WTC11 (cell line): Measurements from ENCODE around the gene TNFRSF11A. TPM values are rescaled to one million over a fixed set of nuclear protein-coding genes. Genes with fewer than 3 reads are reported as not detected.

Experiments used
- ATAC-seq: fragments of 200-7000 bp; cut with Tn5 transposase; 2 replicates; pipeline ENCODE4 v1.10.0; 2021; ENCODE audit warnings: mild to moderate bottlenecking, moderate library complexity
- CTCF ChIA-PET: fragments of 300-600 bp; sonication (Branson Sonifier 250); formaldehyde crosslinking; loops from one replicate; lab custom pipeline; 2021; ENCODE audit warnings: antibody characterized with exemption; lab: Charles Lee
- POLR2A ChIA-PET: fragments of 350-600 bp; sonication (Branson Sonifier 250); formaldehyde crosslinking; loops from one replicate; lab custom pipeline; 2021; ENCODE audit warnings: antibody characterized with exemption; lab: Charles Lee
- DNase-seq: peaks from one replicate; pipeline ENCODE4 v3.0.0; 2021; ENCODE audit warnings: low spot score
- H3K27ac Mint-ChIP-seq: 2 replicates; pipeline ENCODE4 v1.8.0; 2021; ENCODE audit warnings: mixed read lengths
- H3K27me3 Mint-ChIP-seq: 2 replicates; pipeline ENCODE4 v1.8.0; 2021; ENCODE audit warnings: low read depth, mild to moderate bottlenecking, moderate library complexity, mixed read lengths
- H3K36me3 Mint-ChIP-seq: 2 replicates; pipeline ENCODE4 v1.8.0; 2021; ENCODE audit warnings: mixed read lengths
- H3K4me1 Mint-ChIP-seq: 2 replicates; pipeline ENCODE4 v1.8.0; 2022; ENCODE audit warnings: mixed read lengths
- H3K4me3 Mint-ChIP-seq: 2 replicates; pipeline ENCODE4 v1.8.0; 2021; ENCODE audit warnings: mild to moderate bottlenecking, moderate library complexity, mixed read lengths
- H3K9me3 Mint-ChIP-seq: 2 replicates; pipeline ENCODE4 v1.8.0; 2021; ENCODE audit warnings: mixed read lengths
- ATF6 ChIP-seq: sonication (generic); formaldehyde crosslinking; IDR thresholded peaks from 2 replicates; pipeline ENCODE4 v1.8.1; 2023; ENCODE audit warnings: mild to moderate bottlenecking, missing genetic modification reagents
- CBFB ChIP-seq: sonication (generic); formaldehyde crosslinking; IDR thresholded peaks from 2 replicates; pipeline ENCODE4 v1.8.1; 2022; ENCODE audit warnings: mild to moderate bottlenecking, low read depth, missing genetic modification reagents
- CDX4 ChIP-seq: fragments of 250-450 bp; sonication (Bioruptor Pico); IDR thresholded peaks from 2 replicates; pipeline ENCODE4 v1.9.0; 2021; ENCODE audit warnings: moderate library complexity, mild to moderate bottlenecking, inconsistent platforms, borderline replicate concordance
- CTCF ChIP-seq: fragments of 200-600 bp; IDR thresholded peaks from 2 replicates; pipeline ENCODE4 v1.8.0; 2022; ENCODE audit warnings: antibody characterized with exemption
- EMX1 ChIP-seq: fragments of 250-450 bp; sonication (Bioruptor Pico); IDR thresholded peaks from 2 replicates; pipeline ENCODE4 v1.8.0; 2021; ENCODE audit warnings: mild to moderate bottlenecking
- FOXP4 ChIP-seq: sonication (generic); formaldehyde crosslinking; IDR thresholded peaks from 2 replicates; pipeline ENCODE4 v1.8.0; 2022; ENCODE audit warnings: mild to moderate bottlenecking, missing genetic modification reagents
- GTF2I ChIP-seq: fragments of 250-450 bp; sonication (Bioruptor Pico); conservative IDR thresholded peaks from 2 replicates; pipeline ENCODE4 v1.4.0; 2021; ENCODE audit warnings: mild to moderate bottlenecking
- MAX ChIP-seq: sonication (generic); formaldehyde crosslinking; IDR thresholded peaks from 2 replicates; pipeline ENCODE4 v1.8.0; 2022; ENCODE audit warnings: mild to moderate bottlenecking, missing genetic modification reagents
- NFATC4 ChIP-seq: fragments of 250-450 bp; sonication (Bioruptor Pico); IDR thresholded peaks from 2 replicates; pipeline ENCODE4 v1.9.0; 2021; ENCODE audit warnings: mild to moderate bottlenecking
- NR3C1 ChIP-seq: sonication (generic); formaldehyde crosslinking; conservative IDR thresholded peaks from 2 replicates; pipeline ENCODE4 v1.8.1; 2023; ENCODE audit warnings: low read depth, mild to moderate bottlenecking, missing genetic modification reagents
- OVOL2 ChIP-seq: fragments of 250-450 bp; sonication (Bioruptor Pico); IDR thresholded peaks from 2 replicates; pipeline ENCODE4 v1.9.0; 2021; ENCODE audit warnings: mild to moderate bottlenecking, borderline replicate concordance
- USF2 ChIP-seq: sonication (generic); formaldehyde crosslinking; IDR thresholded peaks from 2 replicates; pipeline ENCODE4 v1.8.1; 2023; ENCODE audit warnings: mild to moderate bottlenecking, missing genetic modification reagents, moderate library complexity
- ZBTB43 ChIP-seq: sonication (generic); formaldehyde crosslinking; IDR thresholded peaks from 2 replicates; pipeline ENCODE4 v1.8.1; 2023; ENCODE audit warnings: mild to moderate bottlenecking, missing genetic modification reagents
- ZNF671 ChIP-seq: fragments of 250-450 bp; sonication (Bioruptor Pico); IDR thresholded peaks from 2 replicates; pipeline ENCODE4 v1.8.0; 2021; ENCODE audit warnings: mild to moderate bottlenecking
- total RNA-seq: library from RNA; stranded (reverse); gene quantifications from 3 replicates; pipeline ENCODE4 v1.2.3, GENCODE V29; 2021
- TF ChIP-seq, protein P1 (sequence below): sonication (generic); formaldehyde crosslinking; IDR thresholded peaks from 2 replicates; pipeline ENCODE4 v1.8.1; 2022; ENCODE audit warnings: missing genetic modification reagents, borderline replicate concordance
- TF ChIP-seq, protein P2 (sequence below): sonication (generic); formaldehyde crosslinking; IDR thresholded peaks from 2 replicates; pipeline ENCODE4 v1.8.0; 2022; ENCODE audit warnings: mild to moderate bottlenecking, missing genetic modification reagents
- TF ChIP-seq, protein P3 (sequence below): fragments of 250-450 bp; sonication (Bioruptor Pico); IDR thresholded peaks from 2 replicates; pipeline ENCODE4 v1.9.0; 2021; ENCODE audit warnings: mild to moderate bottlenecking

Gene TNFRSF11A
- total RNA-seq, 1 experiment from 2014 or later = 4.9 TPM

DNA sequence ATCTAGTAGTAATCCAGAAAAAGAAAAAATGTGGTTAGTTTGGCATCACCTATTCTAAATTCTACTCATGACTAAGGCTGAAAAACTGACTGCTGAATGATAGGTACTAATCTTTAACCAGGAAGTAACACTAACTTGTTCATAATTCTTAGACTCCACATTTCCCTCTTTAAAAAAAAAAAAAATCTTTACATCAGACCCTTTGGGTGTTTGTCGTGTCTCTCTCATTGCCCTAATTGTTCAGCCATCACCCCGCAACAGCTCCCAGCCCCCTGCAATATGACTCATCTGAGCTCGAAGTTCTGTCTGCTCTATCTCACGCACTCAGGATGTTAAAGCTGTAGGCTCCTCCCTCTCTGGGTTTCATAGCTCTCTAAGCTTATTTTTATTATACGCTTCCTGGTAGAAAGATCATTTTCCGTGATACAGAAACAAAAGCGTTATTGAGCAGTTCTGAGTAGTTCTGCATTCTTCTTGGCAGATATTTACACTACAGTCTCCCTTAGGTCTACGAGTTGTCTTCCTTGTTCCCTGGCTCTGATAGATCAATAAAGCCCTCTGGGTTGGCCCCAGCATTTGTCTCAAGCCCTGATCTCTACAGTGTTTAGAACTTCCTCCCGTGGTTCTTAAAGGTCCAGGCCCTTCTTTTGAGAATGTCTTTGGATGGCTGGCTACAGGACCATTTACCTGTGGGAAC lies 95.6 kb downstream of the TNFRSF11A start:
- CTCF ChIA-PET = interaction anchor here (0.6 to 1.3 kb wide), 3 partner anchors 42 to 130 kb away, joined by 3 to 4 read pairs (median 3); partner anchors contain the start of gene TNFRSF11A
- Mint-ChIP-seq H3K27me3 (peaks cover 2% of the 10 kb centered on the region; the same call in 1 of the 2 replicates), H3K36me3 (no peaks in the 10 kb centered on the region), H3K27ac (no peak overlapping the region), H3K4me3 (no peak overlapping the region), H3K4me1 (peaks cover 10% of the 10 kb centered on the region), H3K9me3 (peaks cover 5% of the 10 kb centered on the region; the same call in 1 of the 2 replicates)
- TF ChIP-seq FOXP4 (CRISPR knock-in tag) (no peak), GTF2I (CRISPR knock-in tag) (no peak), NFATC4 (CRISPR knock-in tag) (no peak), OVOL2 (CRISPR knock-in tag) (no peak), ZBTB43 (CRISPR knock-in tag) (no peak), ZNF671 (CRISPR knock-in tag) (no peak), ATF6 (CRISPR knock-in tag) (no peak)
- TF ChIP-seq, protein P1, sequence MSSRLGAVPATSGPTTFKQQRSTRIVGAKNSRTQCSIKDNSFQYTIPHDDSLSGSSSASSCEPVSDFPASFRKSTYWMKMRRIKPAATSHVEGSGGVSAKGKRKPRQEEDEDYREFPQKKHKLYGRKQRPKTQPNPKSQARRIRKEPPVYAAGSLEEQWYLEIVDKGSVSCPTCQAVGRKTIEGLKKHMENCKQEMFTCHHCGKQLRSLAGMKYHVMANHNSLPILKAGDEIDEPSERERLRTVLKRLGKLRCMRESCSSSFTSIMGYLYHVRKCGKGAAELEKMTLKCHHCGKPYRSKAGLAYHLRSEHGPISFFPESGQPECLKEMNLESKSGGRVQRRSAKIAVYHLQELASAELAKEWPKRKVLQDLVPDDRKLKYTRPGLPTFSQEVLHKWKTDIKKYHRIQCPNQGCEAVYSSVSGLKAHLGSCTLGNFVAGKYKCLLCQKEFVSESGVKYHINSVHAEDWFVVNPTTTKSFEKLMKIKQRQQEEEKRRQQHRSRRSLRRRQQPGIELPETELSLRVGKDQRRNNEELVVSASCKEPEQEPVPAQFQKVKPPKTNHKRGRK (CRISPR knock-in tag) = no peak
- POLR2A ChIA-PET = no interaction called here
- DNase-seq (no peak), ATAC-seq (no peak)

DNA sequence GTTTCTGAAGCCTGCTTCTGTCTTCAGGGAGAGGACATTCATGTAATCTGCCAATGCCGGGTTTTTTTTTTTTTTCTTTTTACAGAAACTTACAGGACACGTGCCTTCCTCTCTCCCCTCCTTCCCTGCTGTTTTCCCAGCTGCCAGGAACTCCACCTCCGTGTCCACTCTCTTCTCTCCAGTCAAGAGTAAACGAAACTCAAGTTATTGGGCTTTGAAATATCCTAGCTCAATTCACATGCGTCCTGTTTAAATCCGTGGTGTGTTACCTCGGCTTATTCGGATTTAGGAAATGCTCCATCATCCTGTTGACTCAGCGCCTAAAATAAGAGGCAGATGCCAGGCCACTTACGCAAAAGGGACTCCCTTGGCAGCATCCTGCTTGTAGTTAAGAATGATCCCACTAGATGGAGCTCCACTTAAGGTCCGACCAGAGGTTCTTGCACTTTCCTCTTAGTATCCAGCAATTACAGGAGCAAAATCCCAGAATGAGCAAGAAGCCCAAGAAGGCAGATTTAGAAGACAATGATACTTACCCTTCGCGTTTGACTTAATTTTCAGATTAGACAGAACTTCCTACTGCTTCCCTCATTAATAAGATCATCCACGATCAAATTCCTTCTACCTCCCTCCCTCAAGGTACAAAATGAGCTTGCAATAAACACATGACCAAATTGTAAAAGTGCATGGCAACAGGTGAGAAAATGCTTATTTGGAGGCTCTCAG lies 100.5 kb downstream of the TNFRSF11A start:
- peak overlapping the region; percentile 72 for H3K4me3 Mint-ChIP-seq
- DNase-seq = peak; percentile 57
- peaks cover 16% of the 10 kb centered on the region for H3K9me3 Mint-ChIP-seq
- ChIA-PET CTCF (interaction anchor here (0.6 to 2.3 kb wide), 37 partner anchors 9 to 639 kb away, joined by 3 to 25 read pairs (median 4); partner anchors contain the start of genes PHLPP1, PIGN, RELCH and TNFRSF11A), POLR2A (interaction anchor here (1.0 kb wide), 1 partner anchor 97 kb away, joined by 3 read pairs; the partner anchor contains the start of gene ZCCHC2)
- peak; percentile 94 for ATAC-seq
- H3K27me3 Mint-ChIP-seq = peaks cover 2% of the 10 kb centered on the region
- peak overlapping the region; percentile 58; the same call in 1 of the 2 replicates for H3K27ac Mint-ChIP-seq
- H3K4me1 Mint-ChIP-seq = peaks cover 15% of the 10 kb centered on the region
- peaks cover 7% of the 10 kb centered on the region for H3K36me3 Mint-ChIP-seq
- TF ChIP-seq NR3C1 (CRISPR knock-in tag) (no peak), CDX4 (CRISPR knock-in tag) (no peak), CBFB (CRISPR knock-in tag) (no peak), EMX1 (CRISPR knock-in tag) (no peak), CTCF (peak; percentile 43), MAX (CRISPR knock-in tag) (peak; percentile 40; the same call in 1 of the 2 replicates), USF2 (CRISPR knock-in tag) (0 out of 2 replicates have a peak, but pooled peaks have one; percentile 22)
- TF ChIP-seq, protein P2, sequence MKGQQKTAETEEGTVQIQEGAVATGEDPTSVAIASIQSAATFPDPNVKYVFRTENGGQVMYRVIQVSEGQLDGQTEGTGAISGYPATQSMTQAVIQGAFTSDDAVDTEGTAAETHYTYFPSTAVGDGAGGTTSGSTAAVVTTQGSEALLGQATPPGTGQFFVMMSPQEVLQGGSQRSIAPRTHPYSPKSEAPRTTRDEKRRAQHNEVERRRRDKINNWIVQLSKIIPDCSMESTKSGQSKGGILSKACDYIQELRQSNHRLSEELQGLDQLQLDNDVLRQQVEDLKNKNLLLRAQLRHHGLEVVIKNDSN (CRISPR knock-in tag) = peak; percentile 29; the same call in 1 of the 2 replicates
- TF ChIP-seq, protein P3, sequence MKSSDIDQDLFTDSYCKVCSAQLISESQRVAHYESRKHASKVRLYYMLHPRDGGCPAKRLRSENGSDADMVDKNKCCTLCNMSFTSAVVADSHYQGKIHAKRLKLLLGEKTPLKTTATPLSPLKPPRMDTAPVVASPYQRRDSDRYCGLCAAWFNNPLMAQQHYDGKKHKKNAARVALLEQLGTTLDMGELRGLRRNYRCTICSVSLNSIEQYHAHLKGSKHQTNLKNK (CRISPR knock-in tag) = no peak
- TF ChIP-seq, protein P1 (CRISPR knock-in tag) = no peak
